Measurements from ENCODE around the gene ANKIB1.
A peak's percentile ranks its signal among the peaks of the same experiment; 100 is the strongest.
"Not testable (repeated sequence)": the region's sequence is repeated elsewhere in the genome, so short reads cannot be mapped to it uniquely, and the experiment has no call there.

Gene ANKIB1, protein sequence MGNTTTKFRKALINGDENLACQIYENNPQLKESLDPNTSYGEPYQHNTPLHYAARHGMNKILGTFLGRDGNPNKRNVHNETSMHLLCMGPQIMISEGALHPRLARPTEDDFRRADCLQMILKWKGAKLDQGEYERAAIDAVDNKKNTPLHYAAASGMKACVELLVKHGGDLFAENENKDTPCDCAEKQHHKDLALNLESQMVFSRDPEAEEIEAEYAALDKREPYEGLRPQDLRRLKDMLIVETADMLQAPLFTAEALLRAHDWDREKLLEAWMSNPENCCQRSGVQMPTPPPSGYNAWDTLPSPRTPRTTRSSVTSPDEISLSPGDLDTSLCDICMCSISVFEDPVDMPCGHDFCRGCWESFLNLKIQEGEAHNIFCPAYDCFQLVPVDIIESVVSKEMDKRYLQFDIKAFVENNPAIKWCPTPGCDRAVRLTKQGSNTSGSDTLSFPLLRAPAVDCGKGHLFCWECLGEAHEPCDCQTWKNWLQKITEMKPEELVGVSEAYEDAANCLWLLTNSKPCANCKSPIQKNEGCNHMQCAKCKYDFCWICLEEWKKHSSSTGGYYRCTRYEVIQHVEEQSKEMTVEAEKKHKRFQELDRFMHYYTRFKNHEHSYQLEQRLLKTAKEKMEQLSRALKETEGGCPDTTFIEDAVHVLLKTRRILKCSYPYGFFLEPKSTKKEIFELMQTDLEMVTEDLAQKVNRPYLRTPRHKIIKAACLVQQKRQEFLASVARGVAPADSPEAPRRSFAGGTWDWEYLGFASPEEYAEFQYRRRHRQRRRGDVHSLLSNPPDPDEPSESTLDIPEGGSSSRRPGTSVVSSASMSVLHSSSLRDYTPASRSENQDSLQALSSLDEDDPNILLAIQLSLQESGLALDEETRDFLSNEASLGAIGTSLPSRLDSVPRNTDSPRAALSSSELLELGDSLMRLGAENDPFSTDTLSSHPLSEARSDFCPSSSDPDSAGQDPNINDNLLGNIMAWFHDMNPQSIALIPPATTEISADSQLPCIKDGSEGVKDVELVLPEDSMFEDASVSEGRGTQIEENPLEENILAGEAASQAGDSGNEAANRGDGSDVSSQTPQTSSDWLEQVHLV

DNA sequence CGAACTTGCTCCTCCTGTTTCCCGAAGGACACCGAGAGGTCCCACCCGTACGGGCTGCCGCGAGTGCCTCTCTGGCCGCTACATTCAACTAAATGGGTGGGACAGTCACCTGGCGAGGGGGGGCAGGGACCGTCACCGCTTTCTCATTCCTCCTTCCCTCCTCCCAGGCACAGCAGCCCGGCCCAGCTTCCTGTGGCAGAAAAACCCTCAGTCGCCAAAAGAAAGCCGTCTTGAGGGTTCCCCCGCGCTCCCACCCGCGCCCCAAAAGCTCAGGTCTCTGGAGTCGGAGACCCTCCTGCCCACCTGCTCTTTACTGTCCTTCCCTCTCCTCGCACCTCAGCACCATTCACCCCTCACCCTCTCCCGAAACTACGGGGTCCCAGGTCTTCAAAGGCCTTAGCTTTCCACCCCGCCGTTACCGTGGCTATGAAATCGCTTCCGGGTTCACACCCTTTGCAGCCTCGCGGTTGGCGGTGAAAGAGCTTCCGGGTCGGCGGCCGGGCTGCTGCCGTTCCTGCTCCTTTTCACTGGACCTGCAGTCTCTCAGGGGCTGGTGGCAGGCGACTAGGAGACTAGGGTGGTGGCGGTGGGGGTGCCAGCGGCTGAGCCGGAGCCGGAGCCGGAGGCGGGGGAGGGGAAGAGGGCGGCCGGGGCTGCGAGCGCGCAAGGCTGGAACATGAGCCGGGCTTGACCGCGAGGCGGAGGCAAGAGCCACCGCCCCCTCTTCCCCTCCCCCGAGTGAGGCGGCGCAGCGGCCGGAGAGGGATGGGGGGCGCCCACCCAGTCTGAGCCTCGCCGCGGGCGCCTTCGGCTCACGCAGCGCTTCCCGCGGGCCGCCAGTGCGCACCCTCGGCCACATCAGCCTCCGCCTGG lies at the start of gene ANKIB1, which contains the start of gene KRIT1:
Gene ANKIB1 (plus strand): TSS at position 488 of the 873 bp plus-strand sequence. CDS start 49,005 bp downstream, outside the sequence.
Gene KRIT1 (minus strand): TSS at position 428 of the 873 bp plus-strand sequence. CDS start 3,779 bp downstream, outside the sequence.
- DNase-seq, result peak; percentile 95

DNA sequence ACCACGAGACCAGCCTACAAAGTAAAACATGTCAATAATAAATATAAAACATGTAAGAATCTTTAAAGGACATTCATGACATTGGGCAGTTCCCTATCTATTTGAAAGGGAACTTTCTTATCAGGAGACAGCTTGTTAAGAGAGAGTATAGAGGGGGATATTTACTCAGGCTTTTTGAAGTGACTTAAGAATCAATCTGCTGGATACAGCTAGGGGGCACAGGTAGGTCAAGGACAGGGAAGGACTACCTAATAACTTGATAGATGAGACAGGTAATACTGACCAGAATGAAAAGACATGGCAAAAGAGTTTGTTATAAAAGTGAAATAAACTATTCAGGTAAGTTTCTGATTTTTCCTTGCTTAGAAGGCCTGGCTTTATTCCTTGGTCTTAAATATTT lies 45.0 kb upstream of the ANKIB1 start:
- DNase-seq, result no peak

DNA sequence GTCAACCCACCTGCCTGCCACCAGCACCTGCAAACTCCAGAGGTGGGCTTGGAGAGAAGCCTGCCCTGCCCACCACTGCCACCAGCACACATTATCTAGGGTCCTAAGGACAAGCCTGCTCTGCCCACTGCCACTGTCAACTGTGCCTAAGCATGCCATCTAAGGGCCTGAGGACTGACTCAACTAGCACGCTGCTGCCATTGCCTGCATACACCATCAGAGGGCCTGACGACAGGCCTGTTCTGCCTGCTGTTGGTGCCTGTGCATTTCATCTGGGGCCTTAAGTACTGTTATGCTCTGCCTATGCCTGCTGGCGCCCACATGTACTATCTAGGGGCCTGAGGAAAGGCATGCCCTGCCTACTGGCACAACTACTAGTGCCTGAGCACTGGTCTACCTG lies 39.8 kb upstream of the ANKIB1 start:
- no peak for DNase-seq

DNA sequence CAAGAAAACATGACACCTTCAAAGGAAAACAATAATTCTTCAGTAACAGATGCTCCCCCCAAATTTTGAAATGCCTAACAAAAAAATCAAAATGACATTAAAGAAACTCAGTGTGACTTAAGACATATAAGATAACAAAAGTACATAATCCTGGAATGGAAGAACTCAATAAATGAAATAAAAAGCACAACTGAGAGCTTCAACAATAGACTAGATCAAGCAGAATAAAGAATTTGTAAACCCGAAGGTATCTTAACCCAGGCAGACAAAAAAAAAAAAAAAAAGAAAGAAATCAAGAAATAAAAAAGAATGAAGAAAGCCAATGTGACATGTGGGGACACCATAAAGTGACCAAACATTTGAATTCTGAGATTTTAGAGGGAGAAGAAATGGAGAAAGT lies 39.1 kb upstream of the ANKIB1 start:
- DNase-seq, result no peak

DNA sequence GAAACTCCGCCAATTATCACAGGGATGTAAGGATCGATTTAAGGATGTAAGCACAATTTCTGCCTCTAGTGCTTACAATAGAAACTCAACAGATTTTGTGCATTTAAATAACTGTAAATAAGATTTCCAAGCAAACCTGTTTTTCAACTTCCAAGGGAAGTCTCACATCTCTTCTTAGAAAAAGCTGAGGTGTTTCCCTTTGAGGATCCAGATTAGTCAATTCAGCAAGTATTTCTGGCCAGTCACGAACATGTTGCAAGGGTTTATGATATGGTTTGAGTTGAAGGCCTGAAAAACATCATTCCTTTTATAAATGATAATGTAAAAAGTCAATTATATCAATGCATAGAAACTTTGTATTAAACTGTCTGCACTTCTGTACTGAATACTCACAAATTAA lies 24.0 kb upstream of the ANKIB1 start:
- DNase-seq, result no peak

DNA sequence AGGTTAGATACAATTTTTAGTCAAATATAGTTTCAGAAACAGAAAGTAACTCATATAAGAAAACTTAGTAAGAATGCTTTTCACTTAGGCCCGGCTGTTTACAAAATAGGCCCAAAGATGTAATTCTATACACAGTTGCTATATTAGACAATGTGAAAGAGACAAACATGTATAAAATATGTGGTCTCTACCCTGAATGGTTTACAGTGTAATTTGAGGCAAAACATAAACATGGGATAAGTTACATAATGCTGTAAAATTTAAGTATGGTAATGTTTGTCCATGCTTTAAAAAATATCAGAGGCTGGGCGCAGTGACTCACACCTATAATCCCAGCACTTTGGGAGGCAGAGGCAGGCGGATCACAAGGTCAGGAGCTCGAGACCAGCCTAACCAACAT lies 18.8 kb upstream of the ANKIB1 start:
- no peak for DNase-seq

DNA sequence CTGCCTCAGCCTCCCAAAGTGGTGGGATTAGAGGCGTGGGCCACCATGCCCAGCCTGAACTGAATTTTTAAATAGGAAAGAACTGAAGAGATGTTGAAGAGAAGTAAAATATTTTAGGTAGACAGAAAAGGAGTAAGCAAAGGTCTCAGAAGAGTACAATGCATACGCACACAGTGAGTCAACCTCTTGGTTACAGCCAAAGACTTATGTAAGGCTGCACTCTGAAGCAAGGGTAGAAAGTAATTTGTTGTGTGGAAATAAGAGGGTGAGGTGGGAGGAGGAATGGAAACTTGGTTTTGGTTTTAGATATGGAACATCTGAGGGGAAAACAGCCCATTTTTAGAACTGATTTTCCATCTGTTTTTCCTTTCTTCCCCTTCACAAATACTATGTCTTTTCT lies 17.7 kb upstream of the ANKIB1 start:
- no peak for DNase-seq

DNA sequence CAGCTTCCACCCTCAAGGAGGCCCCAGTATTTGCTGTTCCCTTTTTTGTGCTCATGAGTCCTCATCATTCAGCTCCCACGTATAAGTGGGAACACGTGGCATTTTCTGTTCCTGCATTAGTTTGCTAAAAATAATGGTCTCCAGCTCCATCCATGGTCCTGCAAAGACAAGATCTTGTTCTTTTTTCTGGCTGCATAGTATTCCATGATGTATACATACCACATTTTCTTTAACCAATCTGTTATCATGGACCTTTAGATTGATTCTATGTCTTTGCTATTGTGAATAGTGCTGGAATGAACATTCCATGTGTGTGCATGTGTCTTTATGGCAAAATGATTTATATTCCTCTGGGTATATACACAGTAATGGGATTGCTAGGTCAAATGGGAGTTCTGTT lies 17.0 kb upstream of the ANKIB1 start:
- no peak for DNase-seq

DNA sequence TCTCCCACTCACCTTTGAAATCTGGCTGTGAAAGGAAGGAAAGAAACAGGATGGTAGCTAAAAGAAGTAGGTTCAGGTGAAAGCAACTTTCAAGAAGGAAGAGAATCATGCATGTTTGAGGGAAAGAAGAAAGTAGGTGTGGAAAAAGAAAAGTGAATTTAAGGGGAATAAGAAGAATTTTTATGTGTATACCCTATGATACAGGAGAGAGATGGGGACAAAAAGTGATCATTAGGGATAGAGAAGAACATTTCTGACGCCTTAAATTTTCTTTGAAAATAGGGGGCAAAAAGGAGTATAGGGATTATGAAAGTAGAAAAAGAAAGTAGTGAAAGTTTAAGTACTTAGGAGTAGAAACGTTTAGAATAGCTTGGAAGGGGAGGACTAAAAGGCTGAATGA lies 15.2 kb upstream of the ANKIB1 start:
- DNase-seq, result no peak

DNA sequence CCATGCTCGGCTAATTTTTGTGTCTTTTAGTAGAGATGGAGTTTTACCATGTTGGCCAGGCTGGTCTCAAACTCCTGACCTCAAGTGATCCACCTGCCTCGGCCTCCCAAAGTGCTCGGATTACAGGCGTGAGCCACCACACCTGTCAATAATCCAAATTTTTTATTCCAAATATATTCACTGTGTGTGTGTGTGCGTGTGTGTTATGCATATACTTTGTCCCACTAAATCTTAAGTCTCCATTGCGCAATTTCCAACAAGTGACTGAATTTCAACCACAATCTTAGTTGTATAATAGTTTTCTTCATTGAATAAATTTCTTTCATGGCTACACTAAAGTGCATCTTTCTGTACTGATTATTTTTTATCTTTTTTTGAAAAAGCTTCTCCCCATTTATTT lies 2.8 kb upstream of the ANKIB1 start:
- DNase-seq, result no peak

DNA sequence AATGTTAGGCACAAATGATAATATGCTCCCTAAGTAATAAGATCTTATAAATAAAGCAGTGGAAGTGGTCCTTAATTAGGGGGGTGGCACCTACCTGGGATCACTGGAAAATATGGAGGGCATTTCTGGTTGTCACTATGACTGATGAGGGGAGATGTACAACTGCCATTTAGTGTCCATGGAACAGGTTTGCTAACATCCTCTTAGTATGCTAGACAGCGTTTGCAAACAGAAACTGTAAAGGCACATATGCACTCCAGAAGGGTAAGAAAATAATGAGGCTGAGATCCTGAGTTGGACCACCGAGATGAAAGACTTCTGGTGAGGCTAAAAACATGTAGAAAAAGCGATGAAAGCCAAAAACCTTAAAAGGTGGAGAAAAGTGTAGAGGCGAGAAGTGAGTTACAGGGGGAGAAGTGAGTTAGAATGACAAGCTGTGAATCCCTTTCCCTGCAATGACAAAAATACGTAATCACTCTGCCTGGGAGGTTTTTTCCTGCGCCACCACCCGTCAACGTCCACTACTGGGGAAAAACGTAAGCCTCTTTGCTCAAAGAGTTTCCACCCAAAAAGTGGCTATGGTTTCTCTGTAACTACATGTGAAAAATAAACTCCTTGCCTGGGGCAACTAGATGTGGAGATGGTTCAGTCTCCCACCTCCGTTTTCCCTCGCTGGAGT lies 827 bp upstream of the ANKIB1 start:
- no peak for DNase-seq

DNA sequence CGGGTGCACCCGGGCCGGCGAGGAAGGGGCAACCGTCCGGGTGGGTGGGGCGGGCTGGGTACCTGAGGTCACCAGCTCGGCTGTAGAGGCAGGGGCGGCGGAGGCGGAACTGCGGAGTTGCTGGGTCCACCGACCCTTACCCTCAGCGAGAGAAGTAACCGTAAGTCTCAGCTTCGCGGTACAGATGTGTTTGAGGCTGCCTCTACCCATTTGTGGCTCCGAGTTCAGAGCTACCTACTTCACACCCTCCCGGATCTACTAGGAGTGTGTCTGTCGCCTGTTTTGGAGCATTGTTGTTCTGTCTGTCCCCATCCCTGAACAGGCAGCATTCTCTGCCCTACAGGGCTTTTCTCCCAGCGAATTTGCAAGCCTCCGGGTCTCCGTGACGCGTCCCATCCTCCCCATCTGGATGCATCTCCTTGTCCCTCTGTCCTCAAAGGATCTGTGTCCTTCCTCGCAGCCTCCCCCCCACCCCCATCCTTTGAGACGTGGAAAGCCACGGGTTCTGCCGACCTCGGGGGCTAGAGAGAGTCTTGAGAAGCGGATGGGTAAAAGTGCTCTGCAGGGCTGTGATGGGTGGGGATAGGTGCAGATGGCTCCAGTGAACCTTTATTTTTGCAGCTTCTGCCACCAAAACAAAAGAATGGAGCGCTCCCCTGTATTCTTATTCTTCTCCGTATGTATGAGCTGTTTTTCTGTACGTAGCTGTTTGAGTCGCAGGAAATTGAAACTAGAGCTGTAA lies 757 bp downstream of the ANKIB1 start:
- peak; percentile 66 for DNase-seq

DNA sequence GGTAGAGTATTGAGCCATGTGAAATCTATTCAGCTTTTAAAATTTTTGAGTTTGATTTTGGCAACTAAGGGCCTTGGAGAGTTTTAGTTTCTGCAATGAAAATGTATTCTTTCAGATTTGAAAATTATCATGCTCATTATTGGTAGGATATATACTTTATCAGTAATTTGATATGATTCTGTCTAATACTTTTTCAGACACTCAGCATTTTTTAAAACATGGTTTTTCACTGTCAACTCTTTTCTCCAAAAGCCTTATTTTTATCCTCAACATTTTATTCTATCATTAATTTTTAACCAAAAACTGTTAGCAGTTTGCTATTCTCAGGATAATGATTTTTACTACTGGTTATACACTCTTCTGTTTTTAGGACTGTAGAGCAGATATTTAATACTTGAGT lies 4.8 kb downstream of the ANKIB1 start:
- no peak for DNase-seq

DNA sequence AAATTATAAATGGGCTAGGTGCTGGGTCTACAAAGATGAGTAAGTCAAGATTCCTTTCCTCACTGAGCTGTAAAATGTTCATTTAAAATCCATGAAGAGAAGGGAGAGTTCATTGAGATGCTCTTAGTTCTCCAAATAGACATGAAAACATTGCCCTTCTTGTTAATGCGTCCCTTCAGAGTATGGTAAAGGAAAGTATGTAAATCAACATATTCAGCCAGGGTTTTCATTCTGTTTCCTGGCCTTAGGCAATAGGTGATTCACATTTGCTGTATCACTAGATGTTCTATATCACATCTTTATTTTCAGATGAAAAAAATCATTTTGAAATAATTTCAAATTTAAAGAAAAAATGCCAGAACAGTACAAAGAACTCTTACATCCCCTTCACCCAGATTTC lies 5.4 kb downstream of the ANKIB1 start:
- no peak for DNase-seq

DNA sequence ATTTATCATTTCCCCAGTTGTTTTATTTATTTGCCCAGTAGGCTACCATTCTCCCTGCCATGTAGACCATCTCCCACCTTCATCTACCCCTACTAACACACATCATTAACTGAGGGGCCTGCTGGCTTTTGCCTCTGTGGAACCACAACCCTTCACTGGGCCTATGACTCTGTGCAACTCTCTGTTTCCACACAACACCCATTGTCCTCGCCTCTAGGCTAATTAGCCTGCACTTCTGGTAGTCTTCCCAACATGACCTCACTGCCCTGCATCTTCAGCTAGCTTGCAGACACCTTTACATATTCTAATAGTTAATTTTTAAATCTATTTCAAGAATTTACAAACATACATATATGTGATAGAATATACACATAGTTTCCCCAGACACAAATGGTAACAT lies 7.5 kb downstream of the ANKIB1 start:
- DNase-seq, result no peak

DNA sequence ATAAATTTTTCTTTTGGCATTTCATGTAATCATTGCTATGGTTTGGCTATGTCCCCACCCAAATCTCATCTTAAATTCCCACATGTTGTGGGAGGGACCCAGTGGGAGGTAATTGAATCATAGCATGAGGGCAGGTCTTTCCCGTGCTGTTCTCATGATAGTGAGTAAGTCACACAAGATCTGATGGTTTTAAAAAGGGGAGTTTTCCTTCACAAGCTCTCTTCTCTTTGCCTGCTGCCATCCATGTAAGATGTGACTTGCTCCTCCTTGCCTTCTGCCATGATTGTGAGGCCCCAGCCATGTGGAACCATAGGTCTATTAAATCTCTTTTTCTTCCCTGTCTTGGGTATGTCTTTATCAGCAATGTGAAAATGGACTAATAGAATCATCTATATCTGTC lies 9.0 kb downstream of the ANKIB1 start:
- DNase-seq, result not testable (repeated sequence)

DNA sequence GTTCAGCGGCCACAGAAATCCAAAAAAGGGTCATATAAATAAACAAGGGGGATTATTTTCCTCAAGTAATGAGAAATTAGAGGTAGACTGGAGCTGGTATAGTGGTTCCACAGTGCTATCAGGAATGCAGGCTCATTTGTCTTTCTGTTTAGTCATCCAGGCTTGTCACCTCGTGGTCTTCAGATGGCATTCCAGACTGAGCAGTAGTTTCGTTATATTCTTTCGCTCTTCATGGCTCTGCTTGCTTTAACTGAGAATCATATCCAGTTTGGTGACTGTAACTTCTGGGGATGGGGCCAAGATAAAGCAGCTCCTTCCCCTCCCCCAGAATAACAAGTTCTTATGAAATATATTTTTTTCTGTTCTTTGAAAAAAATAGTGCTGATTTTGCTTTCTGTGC lies 9.5 kb downstream of the ANKIB1 start:
- no peak for DNase-seq

DNA sequence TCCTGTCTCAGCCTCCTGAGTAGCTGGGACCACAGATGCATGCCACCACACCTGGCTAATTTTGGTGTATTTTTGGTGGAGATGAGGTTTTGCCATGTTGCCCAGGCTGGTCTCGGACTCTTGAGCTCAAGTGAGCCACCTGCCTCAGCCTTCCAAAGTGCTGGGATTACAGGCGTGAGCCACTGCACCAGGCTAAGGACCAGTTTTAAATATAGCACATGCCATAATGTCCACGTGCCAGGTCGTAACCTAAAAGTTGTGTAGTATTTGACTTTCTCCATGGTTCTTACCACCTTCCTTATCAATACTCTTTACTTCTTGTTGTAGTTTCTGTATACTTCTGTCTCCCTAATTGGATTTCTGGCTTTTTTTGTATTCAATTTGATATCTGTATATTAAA lies 13.3 kb downstream of the ANKIB1 start:
- DNase-seq, result no peak

DNA sequence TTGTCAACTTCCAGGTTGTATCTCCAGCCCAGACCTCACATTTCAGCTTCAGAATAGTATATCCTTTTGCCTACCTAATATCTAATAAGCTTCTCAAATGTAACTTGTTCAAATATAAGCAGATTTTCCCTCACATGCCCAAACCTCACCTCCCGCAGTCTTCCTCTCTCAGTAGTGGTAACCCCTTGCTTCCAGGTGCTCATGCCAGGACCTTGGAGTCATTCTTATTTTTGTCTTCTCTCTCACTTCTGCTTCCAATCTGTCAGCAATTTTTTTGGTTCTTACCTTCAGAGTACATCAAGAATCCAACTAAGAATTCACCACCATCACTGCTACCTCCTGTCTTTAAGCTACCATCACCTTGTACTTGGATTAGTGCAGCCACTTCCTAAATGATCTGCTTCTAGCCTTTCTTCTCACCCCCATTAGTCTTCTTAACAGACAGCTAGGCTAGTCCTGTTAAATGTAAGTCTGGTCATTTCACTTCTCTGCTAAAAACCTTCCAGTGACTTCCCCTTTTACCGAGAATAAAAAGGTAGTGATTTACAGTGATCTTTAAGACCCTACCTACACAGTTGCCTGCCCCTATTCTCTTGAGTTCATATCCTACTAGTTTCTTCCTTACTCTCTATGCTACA lies 14.0 kb downstream of the ANKIB1 start:
- DNase-seq, result no peak

DNA sequence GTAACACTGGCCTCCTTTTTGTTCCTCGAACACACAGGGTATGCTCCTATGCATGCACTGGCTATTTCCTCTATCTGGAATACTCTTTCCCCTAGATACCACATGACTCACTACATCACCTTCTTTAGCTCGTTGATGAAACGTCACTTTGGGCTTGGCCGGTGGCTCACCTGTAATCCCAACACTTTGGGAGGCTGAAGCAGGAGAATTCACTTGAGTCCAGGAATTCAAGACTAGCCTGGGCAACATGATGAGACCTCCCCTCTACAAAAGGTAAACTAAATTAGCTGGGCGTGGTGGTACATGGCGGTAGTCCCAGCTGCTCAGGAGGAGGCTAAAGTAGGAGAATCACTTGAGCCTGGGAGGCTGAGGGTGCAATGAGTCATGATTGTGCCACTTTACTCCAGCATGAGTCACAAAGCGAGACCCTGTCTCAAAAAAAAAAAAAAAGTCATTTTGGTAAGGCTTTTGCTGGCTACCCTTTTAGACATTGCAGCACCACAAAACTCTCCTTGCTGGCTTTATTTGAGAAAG lies 14.5 kb downstream of the ANKIB1 start:
- no peak for DNase-seq
